NCI-H524 treated with DMSO at 0.1 percent for 48 hours (cell line): Measurements from ENCODE around the gene DUSP28.
"Not testable (repeated sequence)": the region's sequence is repeated elsewhere in the genome, so short reads cannot be mapped to it uniquely, and the experiment has no call there.

Experiments
- DNase-seq: peaks from one replicate; lab custom pipeline; 2025; lab: John Stamatoyannopoulos, UW

DUSP28 gene

GRCh38 chr2:240527153-240527750, 32.9 kb upstream of the DUSP28 start:
- DNase-seq = no peak

- DNase-seq = no peak
These were observed 31.6 kb upstream of the DUSP28 start for GRCh38 chr2:240528406-240529040.

GRCh38 chr2:240529344-240529999, 30.7 kb upstream of the DUSP28 start:
- no peak for DNase-seq

GRCh38 chr2:240530181-240530580, 30.0 kb upstream of the DUSP28 start:
- DNase-seq = no peak

GRCh38 chr2:240531038-240531437, 29.1 kb upstream of the DUSP28 start:
- DNase-seq = no peak

- DNase-seq = no peak
These were observed 28.0 kb upstream of the DUSP28 start for GRCh38 chr2:240532031-240532775.

GRCh38 chr2:240538031-240538780, 22.0 kb upstream of the DUSP28 start:
- DNase-seq = no peak

GRCh38 chr2:240539101-240539500, 21.1 kb upstream of the DUSP28 start:
- DNase-seq = not testable (repeated sequence)

- DNase-seq = no peak
These were observed 20.3 kb upstream of the DUSP28 start for GRCh38 chr2:240539906-240540305.

- DNase-seq = no peak
These were observed 8.9 kb upstream of the DUSP28 start for GRCh38 chr2:240551288-240551687.

- no peak for DNase-seq
These were observed 8.3 kb upstream of the DUSP28 start for GRCh38 chr2:240551811-240552210.

- DNase-seq = no peak
These were observed 6.1 kb upstream of the DUSP28 start for GRCh38 chr2:240553956-240554480.

- no peak for DNase-seq
These were observed 5.2 kb upstream of the DUSP28 start for GRCh38 chr2:240554767-240555493.

- no peak for DNase-seq
These were observed 4.5 kb upstream of the DUSP28 start for GRCh38 chr2:240555541-240556250.

- DNase-seq = no peak
These were observed 3.5 kb upstream of the DUSP28 start for GRCh38 chr2:240556553-240557100.

GRCh38 chr2:240557101-240557751, 2.9 kb upstream of the DUSP28 start:
- DNase-seq = no peak

- DNase-seq = no peak
These were observed 2.3 kb upstream of the DUSP28 start, which contains the start of gene ANKMY1 for GRCh38 chr2:240557808-240558207. ANKMY1 (minus strand) TSS chr2:240557988; CDS start chr2:240557335, 653 bp downstream.

- no peak for DNase-seq
These were observed 1.9 kb upstream of the DUSP28 start for GRCh38 chr2:240558236-240558761.

GRCh38 chr2:240559286-240559685, 871 bp upstream of the DUSP28 start:
- DNase-seq = no peak
